ENCODE data around the gene ACSM2B.
"Not testable (repeated sequence)": the region's sequence is repeated elsewhere in the genome, so short reads cannot be mapped to it uniquely, and the experiment has no call there.

The ACSM2B gene

DNA sequence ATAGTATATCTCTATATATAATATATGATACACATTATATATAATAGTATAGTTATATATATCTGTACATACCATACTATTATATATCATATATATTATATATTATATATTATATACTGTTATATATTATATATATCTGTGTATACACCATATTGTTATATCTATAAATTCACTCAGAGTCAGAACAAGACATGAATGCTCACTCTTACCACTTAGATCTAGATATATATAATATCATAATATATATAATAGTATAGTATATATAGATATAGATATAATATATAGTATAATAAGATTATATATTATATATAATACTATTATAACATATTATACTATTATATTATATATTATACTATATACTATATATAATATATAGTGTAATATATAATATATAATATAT is 9.3 kb downstream of the ACSM2B start:
- Histone ChIP-seq H3K9me2 (replicated peaks; ENCODE audit: control insufficient read depth, low read length) (no peaks in the 10 kb centered on the region), H3K4me3 (ENCODE audit: low read length) (no peak overlapping the region), H3K36me3 (ENCODE audit: control insufficient read depth, low read length) (no peaks in the 10 kb centered on the region), H3K27ac (ENCODE audit: low read depth, low read length) (no peak overlapping the region), H3K9me3 (ENCODE audit: control insufficient read depth, insufficient read depth, low read length) (no peaks in the 10 kb centered on the region), H3K4me2 (ENCODE audit: low read length) (no peak overlapping the region), H3F3A (ENCODE audit: control insufficient read depth, insufficient read depth) (no peaks in the 10 kb centered on the region), H4K20me1 (ENCODE audit: control insufficient read depth, insufficient read depth, low read depth, low read length) (no peaks in the 10 kb centered on the region), H3K79me2 (ENCODE audit: control insufficient read depth, low read length) (no peaks in the 10 kb centered on the region), H3K4me1 (ENCODE audit: control insufficient read depth, low read length) (no peaks in the 10 kb centered on the region), H3K27me3 (ENCODE audit: control insufficient read depth, low read length) (no peaks in the 10 kb centered on the region)
- TF ChIP-seq, protein P1, sequence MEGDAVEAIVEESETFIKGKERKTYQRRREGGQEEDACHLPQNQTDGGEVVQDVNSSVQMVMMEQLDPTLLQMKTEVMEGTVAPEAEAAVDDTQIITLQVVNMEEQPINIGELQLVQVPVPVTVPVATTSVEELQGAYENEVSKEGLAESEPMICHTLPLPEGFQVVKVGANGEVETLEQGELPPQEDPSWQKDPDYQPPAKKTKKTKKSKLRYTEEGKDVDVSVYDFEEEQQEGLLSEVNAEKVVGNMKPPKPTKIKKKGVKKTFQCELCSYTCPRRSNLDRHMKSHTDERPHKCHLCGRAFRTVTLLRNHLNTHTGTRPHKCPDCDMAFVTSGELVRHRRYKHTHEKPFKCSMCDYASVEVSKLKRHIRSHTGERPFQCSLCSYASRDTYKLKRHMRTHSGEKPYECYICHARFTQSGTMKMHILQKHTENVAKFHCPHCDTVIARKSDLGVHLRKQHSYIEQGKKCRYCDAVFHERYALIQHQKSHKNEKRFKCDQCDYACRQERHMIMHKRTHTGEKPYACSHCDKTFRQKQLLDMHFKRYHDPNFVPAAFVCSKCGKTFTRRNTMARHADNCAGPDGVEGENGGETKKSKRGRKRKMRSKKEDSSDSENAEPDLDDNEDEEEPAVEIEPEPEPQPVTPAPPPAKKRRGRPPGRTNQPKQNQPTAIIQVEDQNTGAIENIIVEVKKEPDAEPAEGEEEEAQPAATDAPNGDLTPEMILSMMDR (IDR thresholded peaks at IDR 0.05; ENCODE audit: low read depth, low read length, poor library complexity, severe bottlenecking): no peak
- TF ChIP-seq EZH2phosphoT487 (IDR thresholded peaks at IDR 0.05; ENCODE audit: borderline replicate concordance, low read length): no peak

DNA sequence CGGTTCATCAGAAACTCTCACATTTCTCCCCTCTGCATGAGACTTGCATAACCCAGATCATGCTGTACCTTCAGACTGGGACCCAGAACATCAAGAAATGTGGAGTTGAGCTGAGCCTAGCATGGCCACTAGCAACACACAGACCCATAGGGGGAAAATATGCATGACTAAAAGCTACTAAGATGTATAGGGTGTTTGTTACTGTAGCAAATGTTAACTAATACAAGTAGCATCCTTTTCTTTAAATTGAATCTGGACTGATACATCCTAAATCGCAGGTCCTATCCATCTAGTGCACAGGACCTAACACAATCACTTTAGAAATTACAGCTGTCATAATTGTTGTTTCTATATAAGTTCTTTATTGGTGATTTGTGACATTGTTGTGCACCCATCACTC is 10.8 kb downstream of the ACSM2B start:
- not testable (repeated sequence) for H3K27me3 ChIP-seq (ENCODE audit: control insufficient read depth, low read length); H3F3A ChIP-seq (ENCODE audit: control insufficient read depth, insufficient read depth); H3K79me2 ChIP-seq (ENCODE audit: control insufficient read depth, low read length); H3K4me2 ChIP-seq (ENCODE audit: low read length); H3K4me3 ChIP-seq (ENCODE audit: low read length); H3K4me1 ChIP-seq (ENCODE audit: control insufficient read depth, low read length); H3K36me3 ChIP-seq (ENCODE audit: control insufficient read depth, low read length); H4K20me1 ChIP-seq (ENCODE audit: control insufficient read depth, insufficient read depth, low read depth, low read length); H3K27ac ChIP-seq (ENCODE audit: low read depth, low read length); H3K9me2 ChIP-seq (replicated peaks; ENCODE audit: control insufficient read depth, low read length); H3K9me3 ChIP-seq (ENCODE audit: control insufficient read depth, insufficient read depth, low read length)

GRCh38 chr16:20564218-20564617 is 11.9 kb downstream of the ACSM2B start:
- H3K36me3 ChIP-seq (ENCODE audit: control insufficient read depth, low read length); H3K79me2 ChIP-seq (ENCODE audit: control insufficient read depth, low read length); H3K9me3 ChIP-seq (ENCODE audit: control insufficient read depth, insufficient read depth, low read length); H4K20me1 ChIP-seq (ENCODE audit: control insufficient read depth, insufficient read depth, low read depth, low read length); H3F3A ChIP-seq (ENCODE audit: control insufficient read depth, insufficient read depth); H3K27me3 ChIP-seq (ENCODE audit: control insufficient read depth, low read length); H3K4me2 ChIP-seq (ENCODE audit: low read length); H3K9me2 ChIP-seq (replicated peaks; ENCODE audit: control insufficient read depth, low read length); H3K4me3 ChIP-seq (ENCODE audit: low read length); H3K27ac ChIP-seq (ENCODE audit: low read depth, low read length); H3K4me1 ChIP-seq (ENCODE audit: control insufficient read depth, low read length): not testable (repeated sequence)

GRCh38 chr16:20555628-20556027 is 20.5 kb downstream of the ACSM2B start:
- not testable (repeated sequence) for H3K27ac ChIP-seq (ENCODE audit: low read depth, low read length); H3K36me3 ChIP-seq (ENCODE audit: control insufficient read depth, low read length); H3K4me1 ChIP-seq (ENCODE audit: control insufficient read depth, low read length); H3K4me2 ChIP-seq (ENCODE audit: low read length); H4K20me1 ChIP-seq (ENCODE audit: control insufficient read depth, insufficient read depth, low read depth, low read length); H3K9me3 ChIP-seq (ENCODE audit: control insufficient read depth, insufficient read depth, low read length); H3K9me2 ChIP-seq (replicated peaks; ENCODE audit: control insufficient read depth, low read length); H3F3A ChIP-seq (ENCODE audit: control insufficient read depth, insufficient read depth); H3K79me2 ChIP-seq (ENCODE audit: control insufficient read depth, low read length); H3K4me3 ChIP-seq (ENCODE audit: low read length); H3K27me3 ChIP-seq (ENCODE audit: control insufficient read depth, low read length)

GRCh38 chr16:20554689-20555088 is 21.5 kb downstream of the ACSM2B start:
- not testable (repeated sequence) for H3K4me3 ChIP-seq (ENCODE audit: low read length)

DNA sequence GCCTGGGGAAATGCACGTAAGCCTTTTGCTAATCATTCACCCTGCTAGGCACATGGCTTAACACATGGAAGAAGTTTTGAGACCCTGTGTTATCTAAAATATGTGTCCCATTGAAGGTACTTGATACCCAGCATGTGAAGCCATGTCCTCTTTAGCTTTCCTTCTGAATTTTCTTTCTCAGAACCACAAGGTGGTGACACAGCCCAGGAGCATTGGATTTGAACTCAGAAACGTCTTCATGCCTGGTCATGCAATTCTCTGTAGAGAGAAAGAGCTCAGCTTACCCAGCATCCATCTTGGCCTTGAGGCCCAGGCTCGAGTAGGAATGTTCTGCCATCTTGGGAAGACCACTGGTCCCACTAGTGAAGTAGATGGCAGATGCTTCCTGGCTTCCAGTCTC is 22.7 kb downstream of the ACSM2B start:
- not testable (repeated sequence) for H3K4me3 ChIP-seq (ENCODE audit: low read length); H3K27ac ChIP-seq (ENCODE audit: low read depth, low read length); H3K36me3 ChIP-seq (ENCODE audit: control insufficient read depth, low read length); H3F3A ChIP-seq (ENCODE audit: control insufficient read depth, insufficient read depth); H3K79me2 ChIP-seq (ENCODE audit: control insufficient read depth, low read length); H4K20me1 ChIP-seq (ENCODE audit: control insufficient read depth, insufficient read depth, low read depth, low read length); H3K4me2 ChIP-seq (ENCODE audit: low read length); H3K9me2 ChIP-seq (replicated peaks; ENCODE audit: control insufficient read depth, low read length); H3K4me1 ChIP-seq (ENCODE audit: control insufficient read depth, low read length); H3K9me3 ChIP-seq (ENCODE audit: control insufficient read depth, insufficient read depth, low read length); H3K27me3 ChIP-seq (ENCODE audit: control insufficient read depth, low read length)

More at GRCh38 chr16:20554689-20555088, 21.5 kb downstream of the ACSM2B start:
- not testable (repeated sequence) for H3K4me1 ChIP-seq (ENCODE audit: control insufficient read depth, low read length); H3K4me2 ChIP-seq (ENCODE audit: low read length); H3K36me3 ChIP-seq (ENCODE audit: control insufficient read depth, low read length); H3F3A ChIP-seq (ENCODE audit: control insufficient read depth, insufficient read depth); H3K27me3 ChIP-seq (ENCODE audit: control insufficient read depth, low read length); H3K9me2 ChIP-seq (replicated peaks; ENCODE audit: control insufficient read depth, low read length); H4K20me1 ChIP-seq (ENCODE audit: control insufficient read depth, insufficient read depth, low read depth, low read length); H3K9me3 ChIP-seq (ENCODE audit: control insufficient read depth, insufficient read depth, low read length); H3K27ac ChIP-seq (ENCODE audit: low read depth, low read length); H3K79me2 ChIP-seq (ENCODE audit: control insufficient read depth, low read length)

DNA sequence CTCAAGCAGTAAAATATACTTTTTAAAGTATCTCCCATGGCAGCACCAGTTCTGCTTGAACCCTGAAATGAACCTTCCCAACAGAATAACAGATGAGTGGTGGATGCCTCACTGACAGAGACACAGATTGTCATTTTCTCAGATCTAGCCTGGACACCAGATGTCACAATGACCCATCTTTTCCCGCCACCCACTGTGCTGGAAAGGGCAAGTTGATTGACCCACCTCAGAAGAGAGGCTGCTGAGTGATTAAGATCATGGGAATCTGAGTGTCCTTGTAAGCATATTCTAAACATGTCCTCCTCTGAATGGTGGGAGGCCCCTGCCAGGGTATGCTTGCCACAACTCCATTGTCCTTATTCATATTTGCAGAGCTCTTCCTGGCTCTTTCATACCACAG is 29.2 kb downstream of the ACSM2B start:
- H3K9me3 ChIP-seq (ENCODE audit: control insufficient read depth, insufficient read depth, low read length); H3K27me3 ChIP-seq (ENCODE audit: control insufficient read depth, low read length); H4K20me1 ChIP-seq (ENCODE audit: control insufficient read depth, insufficient read depth, low read depth, low read length); H3K27ac ChIP-seq (ENCODE audit: low read depth, low read length); H3F3A ChIP-seq (ENCODE audit: control insufficient read depth, insufficient read depth); H3K36me3 ChIP-seq (ENCODE audit: control insufficient read depth, low read length); H3K4me2 ChIP-seq (ENCODE audit: low read length); H3K4me3 ChIP-seq (ENCODE audit: low read length); H3K9me2 ChIP-seq (replicated peaks; ENCODE audit: control insufficient read depth, low read length); H3K4me1 ChIP-seq (ENCODE audit: control insufficient read depth, low read length); H3K79me2 ChIP-seq (ENCODE audit: control insufficient read depth, low read length): not testable (repeated sequence)
